IMR-90 (cell line): Measurements from ENCODE around the gene PRKN. TPM values are rescaled to one million over a fixed set of nuclear protein-coding genes. Genes with fewer than 3 reads are reported as not detected.

Experiments used
- ATAC-seq: fragments of 200-7000 bp; cut with Tn5 transposase; 2 replicates; pipeline ENCODE4 v1.9.1; 2020; ENCODE audit warnings: low read depth, mild to moderate bottlenecking, moderate library complexity
- BruUV-seq: library from RNA; stranded (reverse); fragments of 400-500 nt; replicated peaks from 2 replicates; lab custom pipeline; 2021; lab: Mats Ljungman, UMichigan
- CTCF ChIA-PET: fragments of 300-600 bp; formaldehyde crosslinking; extraction: SDS; loops from one replicate; lab custom pipeline; 2021; ENCODE audit warnings: antibody characterized with exemption; lab: Yijun Ruan, JAX
- POLR2A ChIA-PET: fragments of 300-600 bp; sonication (Branson Sonifier 250); formaldehyde crosslinking; loops from one replicate; lab custom pipeline; 2022; ENCODE audit warnings: antibody characterized with exemption; ENCODE audit not compliant: unreplicated experiment; lab: Charles Lee
- DNase-seq: peaks from one replicate; pipeline ENCODE4 v3.0.0; 2013
- H2AFZ ChIP-seq: replicated peaks from 2 replicates; pipeline ENCODE3; 2013; ENCODE audit warnings: low read length, mild to moderate bottlenecking; ENCODE audit not compliant: poor library complexity
- H2AK5ac ChIP-seq: 2 replicates; pipeline ENCODE4 v1.6.1; 2013; ENCODE audit warnings: low read depth, low read length, inconsistent platforms
- H2AK9ac ChIP-seq: replicated peaks from 2 replicates; pipeline ENCODE3; 2013; ENCODE audit warnings: mild to moderate bottlenecking, low read depth, low read length, moderate library complexity; ENCODE audit not compliant: poor library complexity
- H2BK120ac ChIP-seq: 2 replicates; pipeline ENCODE4 v1.6.1; 2013; ENCODE audit warnings: low read depth, low read length, inconsistent platforms
- H2BK15ac ChIP-seq: 3 replicates; pipeline ENCODE4 v1.6.1; 2013; ENCODE audit warnings: low read depth, low read length, inconsistent platforms
- H2BK20ac ChIP-seq: 2 replicates; pipeline ENCODE4 v1.6.1; 2013; ENCODE audit warnings: low read depth, mild to moderate bottlenecking, inconsistent platforms, low read length, moderate library complexity
- H2BK5ac ChIP-seq: 2 replicates; pipeline ENCODE4 v1.6.1; 2013; ENCODE audit warnings: mild to moderate bottlenecking, low read depth, low read length, inconsistent platforms; ENCODE audit not compliant: poor library complexity, severe bottlenecking
- H3K14ac ChIP-seq: replicated peaks from 2 replicates; pipeline ENCODE4 v1.6.1; 2013; ENCODE audit warnings: low read depth, low read length, inconsistent platforms
- H3K18ac ChIP-seq: 2 replicates; pipeline ENCODE4 v1.6.1; 2013; ENCODE audit warnings: low read depth, low read length, control low read depth
- H3K23ac ChIP-seq: 2 replicates; pipeline ENCODE4 v1.6.1; 2013; ENCODE audit warnings: low read depth, low read length, inconsistent platforms
- H3K27ac ChIP-seq: 2 replicates; pipeline ENCODE4 v1.5.1; 2013; ENCODE audit warnings: mild to moderate bottlenecking, control low read depth, low read length; ENCODE audit not compliant: insufficient read depth
- H3K27me3 ChIP-seq: 2 replicates; pipeline ENCODE4 v1.6.1; 2013; ENCODE audit warnings: low read length; ENCODE audit not compliant: control insufficient read depth, insufficient read depth
- H3K36me3 ChIP-seq: 2 replicates; pipeline ENCODE4 v1.6.1; 2013; ENCODE audit warnings: low read length, mixed read lengths; ENCODE audit not compliant: control insufficient read depth, insufficient read depth
- H3K4ac ChIP-seq: 2 replicates; pipeline ENCODE4 v1.6.1; 2013; ENCODE audit warnings: low read depth, low read length, inconsistent platforms
- H3K4me1 ChIP-seq: 2 replicates; pipeline ENCODE4 v1.6.1; 2013; ENCODE audit warnings: low read length, mixed read lengths; ENCODE audit not compliant: control insufficient read depth, insufficient read depth
- H3K4me2 ChIP-seq: 2 replicates; pipeline ENCODE4 v1.6.1; 2013; ENCODE audit warnings: low read depth, mild to moderate bottlenecking, control low read depth, low read length, moderate library complexity
- H3K4me3 ChIP-seq: 2 replicates; pipeline ENCODE4 v1.5.1; 2013; ENCODE audit warnings: low read depth, mild to moderate bottlenecking, control low read depth, low read length, moderate library complexity; ENCODE audit not compliant: insufficient read depth
- H3K56ac ChIP-seq: 2 replicates; pipeline ENCODE4 v1.6.1; 2013; ENCODE audit warnings: low read length, inconsistent platforms; ENCODE audit not compliant: insufficient read depth; ENCODE audit errors: extremely low read depth
- H3K79me1 ChIP-seq, 2 experiments: 2 replicates each; pipeline ENCODE4 v1.6.1; 2013; ENCODE audit warnings: low read length in 2 of 2, inconsistent platforms in 1 of 2, low read depth in 1 of 2
- H3K9ac ChIP-seq: 2 replicates; pipeline ENCODE4 v1.6.1; 2013; ENCODE audit warnings: low read depth, low read length, control low read depth
- H3K9me1 ChIP-seq: 2 replicates; pipeline ENCODE4 v1.6.1; 2013; ENCODE audit warnings: low read length, inconsistent platforms; ENCODE audit not compliant: insufficient read depth
- H3K9me3 ChIP-seq: 2 replicates; pipeline ENCODE4 v1.6.1; 2013; ENCODE audit warnings: low read length; ENCODE audit not compliant: control insufficient read depth, insufficient read depth
- H4K20me1 ChIP-seq: 2 replicates; pipeline ENCODE4 v1.6.1; 2013; ENCODE audit warnings: low read length, inconsistent platforms; ENCODE audit not compliant: insufficient read depth
- H4K5ac ChIP-seq: 2 replicates; pipeline ENCODE4 v1.6.1; 2013; ENCODE audit warnings: mild to moderate bottlenecking, low read depth, low read length, control low read depth
- H4K8ac ChIP-seq, 2 experiments: 2 replicates each; pipeline ENCODE4 v1.6.1; 2013; ENCODE audit warnings: low read depth in 2 of 2, low read length in 2 of 2, control low read depth in 1 of 2, inconsistent platforms in 1 of 2
- H4K91ac ChIP-seq: 2 replicates; pipeline ENCODE4 v1.6.1; 2013; ENCODE audit warnings: low read depth, low read length, inconsistent platforms; ENCODE audit not compliant: insufficient read depth
- BHLHE40 ChIP-seq: fragments of 150-350 bp; IDR thresholded peaks from 2 replicates; pipeline ENCODE4 v1.6.1; 2016; ENCODE audit warnings: mild to moderate bottlenecking, low read depth, low read length
- CEBPB ChIP-seq: IDR thresholded peaks from 2 replicates; pipeline ENCODE4 v1.6.1; 2012; ENCODE audit warnings: low read depth, low read length, improper control_type of control experiment
- CHD1 ChIP-seq: IDR thresholded peaks from 2 replicates; pipeline ENCODE4 v1.6.1; 2012; ENCODE audit warnings: low read depth, low read length, improper control_type of control experiment
- CTCF ChIP-seq: conservative IDR thresholded peaks from 2 replicates; pipeline ENCODE4 v1.5.1; 2012; ENCODE audit warnings: mild to moderate bottlenecking, low read depth, low read length, improper control_type of control experiment
- FOS ChIP-seq: fragments of 150-350 bp; IDR thresholded peaks from 2 replicates; pipeline ENCODE4 v1.6.1; 2016; ENCODE audit warnings: low read depth, low read length
- MAFK ChIP-seq: IDR thresholded peaks from 2 replicates; pipeline ENCODE4 v1.6.1; 2012; ENCODE audit warnings: low read depth, low read length, improper control_type of control experiment
- MAZ ChIP-seq: IDR thresholded peaks from 2 replicates; pipeline ENCODE4 v1.6.1; 2012; ENCODE audit warnings: low read depth, mild to moderate bottlenecking, low read length, improper control_type of control experiment, moderate library complexity, borderline replicate concordance
- MXI1 ChIP-seq: IDR thresholded peaks from 2 replicates; pipeline ENCODE4 v1.6.1; 2012; ENCODE audit warnings: low read depth, mild to moderate bottlenecking, low read length, moderate library complexity, borderline replicate concordance
- NFE2L2 ChIP-seq: fragments of 150-350 bp; IDR thresholded peaks from 2 replicates; pipeline ENCODE4 v1.6.1; 2016; ENCODE audit warnings: low read depth, mild to moderate bottlenecking, low read length
- POLR2A ChIP-seq: IDR thresholded peaks from 2 replicates; pipeline ENCODE4 v1.6.1; 2012; ENCODE audit warnings: mild to moderate bottlenecking, low read depth, low read length
- RAD21 ChIP-seq: IDR thresholded peaks from 2 replicates; pipeline ENCODE4 v1.6.1; 2012; ENCODE audit warnings: low read length, improper control_type of control experiment
- RCOR1 ChIP-seq: IDR thresholded peaks from 2 replicates; pipeline ENCODE4 v1.6.1; 2012; ENCODE audit warnings: mild to moderate bottlenecking, low read length, improper control_type of control experiment; ENCODE audit not compliant: insufficient replicate concordance
- RFX5 ChIP-seq: IDR thresholded peaks from 2 replicates; pipeline ENCODE4 v1.8.0; 2012; ENCODE audit warnings: low read depth, mild to moderate bottlenecking, low read length, moderate library complexity
- SMC3 ChIP-seq: fragments of 150-350 bp; IDR thresholded peaks from 2 replicates; pipeline ENCODE4 v1.6.1; 2016; ENCODE audit warnings: low read depth, mild to moderate bottlenecking, antibody characterized with exemption, low read length, moderate library complexity
- USF2 ChIP-seq: fragments of 150-350 bp; IDR thresholded peaks from 2 replicates; pipeline ENCODE4 v1.6.1; 2017; ENCODE audit warnings: mild to moderate bottlenecking, antibody characterized with exemption, low read length, low read depth
- WGBS, 2 experiments: methylation state at CpG; one replicate each; pipeline versions ENCODE4 v1.1.5 to v1.1.7; 2013; ENCODE audit warnings: missing lambda C conversion rate in 2 of 2; ENCODE audit not compliant: insufficient read length in 1 of 2; ENCODE audit errors: extremely low coverage in 2 of 2; 5-methylcytosine and 5-hydroxymethylcytosine counted together
- dilution Hi-C: fragments of 300-500 bp; cut with HindIII; formaldehyde crosslinking; loops from one replicate; pipeline ENCODE4 v1.14.3; 2018; ENCODE audit warnings: low sequenced_read_pairs; ENCODE audit not compliant: unreplicated experiment
- in situ Hi-C: fragments of 300-500 bp; cut with MboI; formaldehyde crosslinking; loops from 3 replicates; pipeline ENCODE4 v1.14.3; 2019; ENCODE audit warnings: low sequenced_read_pairs, inconsistent platforms, mixed read lengths
- intact Hi-C: fragments of 100-400 bp; cut with micrococcal nuclease; formaldehyde crosslinking; loops from 2 replicates; pipeline ENCODE4 v1.10.0; 2022
- polyA plus RNA-seq, 3 experiments: library from polyadenylated mRNA; depleted of rRNA; stranded (reverse); fragments of >200 nt; gene quantifications; 2 replicates each; pipeline ENCODE4 v1.2.3, GENCODE V29; 2012; ENCODE audit warnings: low replicate concordance in 1 of 3
- total RNA-seq: library from RNA; depleted of rRNA; stranded (reverse); fragments of >200 nt; gene quantifications from 2 replicates; pipeline ENCODE4 v1.2.3, GENCODE V29; 2012
- TF ChIP-seq, protein P1 (sequence below): fragments of 150-350 bp; IDR thresholded peaks from 2 replicates; pipeline ENCODE4 v1.6.1; 2016; ENCODE audit warnings: low read depth, mild to moderate bottlenecking, low read length, moderate library complexity, borderline replicate concordance

Gene PRKN
- total and polyA plus RNA-seq, 2 of the 4 experiments (the other 2 are of a cell fraction) = 0.15 to 0.18 TPM

- H4K20me1 ChIP-seq = no peaks in the 10 kb centered on the region
- no peak overlapping the region for H3K27ac ChIP-seq
- no peak overlapping the region for H3K23ac ChIP-seq
- no peak overlapping the region for H2AFZ ChIP-seq
- BruUV-seq = no TSS peak
- H3K4me1 ChIP-seq = no peaks in the 10 kb centered on the region
- dilution Hi-C loops (no loop called here), in situ Hi-C loops (no loop called here), intact Hi-C loops (no loop called here)
- no peak overlapping the region for H3K18ac ChIP-seq
- ChIA-PET POLR2A (no interaction called here), CTCF (no interaction called here)
- no peak overlapping the region for H4K5ac ChIP-seq
- no peak overlapping the region for H3K56ac ChIP-seq
- TF ChIP-seq CEBPB (no peak), CHD1 (no peak), CTCF (no peak), FOS (no peak), RFX5 (no peak), BHLHE40 (no peak), NFE2L2 (no peak), MXI1 (no peak), RCOR1 (no peak), RAD21 (no peak), MAZ (no peak), MAFK (no peak), POLR2A (no peak), USF2 (no peak), SMC3 (no peak)
- TF ChIP-seq, protein P1, sequence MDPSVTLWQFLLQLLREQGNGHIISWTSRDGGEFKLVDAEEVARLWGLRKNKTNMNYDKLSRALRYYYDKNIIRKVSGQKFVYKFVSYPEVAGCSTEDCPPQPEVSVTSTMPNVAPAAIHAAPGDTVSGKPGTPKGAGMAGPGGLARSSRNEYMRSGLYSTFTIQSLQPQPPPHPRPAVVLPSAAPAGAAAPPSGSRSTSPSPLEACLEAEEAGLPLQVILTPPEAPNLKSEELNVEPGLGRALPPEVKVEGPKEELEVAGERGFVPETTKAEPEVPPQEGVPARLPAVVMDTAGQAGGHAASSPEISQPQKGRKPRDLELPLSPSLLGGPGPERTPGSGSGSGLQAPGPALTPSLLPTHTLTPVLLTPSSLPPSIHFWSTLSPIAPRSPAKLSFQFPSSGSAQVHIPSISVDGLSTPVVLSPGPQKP = no peak
- H3K9me1 ChIP-seq = no peaks in the 10 kb centered on the region
- H2BK15ac ChIP-seq = no peak overlapping the region
- H2BK120ac ChIP-seq = no peak overlapping the region
- no peaks in the 10 kb centered on the region for H3K36me3 ChIP-seq
- no peaks in the 10 kb centered on the region for H3K27me3 ChIP-seq
- DNase-seq (no peak), ATAC-seq (no peak)
- H2BK20ac ChIP-seq = no peak overlapping the region
- H2AK5ac ChIP-seq = no peak overlapping the region
- H2AK9ac ChIP-seq = no peak overlapping the region
- WGBS, 2 experiments = 38% methylated on average over 3 of the region's 9 CpGs; no CpG with 5 or more reads in 1 of the 2 experiments
- no peak overlapping the region for H3K4me3 ChIP-seq
- H3K79me1 ChIP-seq = no peaks in the 10 kb centered on the region
- H3K4ac ChIP-seq = no peak overlapping the region
- no peak overlapping the region for H4K8ac ChIP-seq
- H3K4me2 ChIP-seq = no peak overlapping the region
- H3K9ac ChIP-seq = no peak overlapping the region
- H3K9me3 ChIP-seq = peaks cover 18% of the 10 kb centered on the region
- H2BK5ac ChIP-seq = no peak overlapping the region
- H3K14ac ChIP-seq = no peak overlapping the region
- no peak overlapping the region for H4K91ac ChIP-seq
Measured at GRCh38 chr6:161828355-161828754, 899.2 kb downstream of the PRKN start.
